Stimulated activated effector memory CD8-positive, alpha-beta T cell treated with anti-CD3 and anti-CD28 coated beads, Interleukin-12 subunit alpha, Interleukin-12 subunit beta, amount 100 ng/mL, for 72 hours (primary cell): ENCODE data around the gene THOC5.
A peak's percentile ranks its signal among the peaks of the same experiment; 100 is the strongest.

Source experiments
- ATAC-seq: fragments of 150-1000 bp; cut with Tn5 transposase; 2 replicates; pipeline ENCODE4 v1.10.0; 2021
- DNase-seq, 2 donors: peaks; one replicate each; pipeline ENCODE4 v3.0.0; 2021 to 2022; ENCODE audit warnings: low spot score in 2 of 2
- H3K27ac Mint-ChIP-seq: one replicate; pipeline ENCODE4 v1.8.0; 2022; ENCODE audit warnings: mild to moderate bottlenecking, mixed read lengths
- H3K36me3 Mint-ChIP-seq: one replicate; pipeline ENCODE4 v1.8.0; 2022; ENCODE audit warnings: mild to moderate bottlenecking, mixed read lengths
- H3K4me1 Mint-ChIP-seq: one replicate; pipeline ENCODE4 v1.8.0; 2022; ENCODE audit warnings: mixed read lengths
- H3K4me3 Mint-ChIP-seq: one replicate; pipeline ENCODE4 v1.8.0; 2022; ENCODE audit warnings: mild to moderate bottlenecking, mixed read lengths
- H3K9me3 Mint-ChIP-seq: one replicate; pipeline ENCODE4 v1.8.0; 2022; ENCODE audit warnings: mixed read lengths

THOC5 gene

GRCh38 chr22:29478326-29479276 is 75.0 kb downstream of the THOC5 start:
- Mint-ChIP-seq H3K4me3 (no peak overlapping the region), H3K4me1 (peaks cover 17% of the 10 kb centered on the region)

DNA sequence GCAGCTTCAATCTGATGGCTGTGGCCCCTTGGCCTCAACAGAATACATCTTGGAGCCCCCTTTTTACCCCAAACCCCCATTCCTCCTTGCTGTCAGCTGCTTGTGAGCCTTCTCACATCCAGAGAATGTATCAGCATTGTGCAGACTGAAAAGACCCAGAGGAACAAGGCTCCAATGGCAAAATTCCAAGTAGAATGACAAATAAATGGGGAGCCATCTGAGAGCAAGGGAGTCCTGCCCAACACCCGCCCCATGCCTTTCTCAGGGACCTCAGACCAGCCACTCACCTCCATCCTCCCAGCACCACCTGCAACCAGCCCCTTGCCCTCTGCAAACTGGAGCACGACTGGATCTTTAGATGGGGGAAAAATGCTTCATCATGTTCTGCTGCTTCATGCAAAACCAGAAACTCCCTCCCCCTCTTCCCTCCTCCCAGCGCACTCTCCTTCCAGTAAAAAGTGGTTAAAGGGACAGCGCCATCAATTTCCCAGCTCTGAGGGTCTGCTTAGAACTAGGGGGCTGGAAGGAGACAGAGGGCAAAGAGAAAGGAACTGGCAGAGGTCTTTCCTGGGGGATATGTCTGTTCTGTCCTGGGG is 75.7 kb downstream of the THOC5 start:
- Mint-ChIP-seq H3K4me1 (peaks cover 17% of the 10 kb centered on the region), H3K4me3 (no peak overlapping the region)

More at GRCh38 chr22:29478326-29479276, 75.0 kb downstream of the THOC5 start:
- Mint-ChIP-seq H3K36me3 (peaks cover 7% of the 10 kb centered on the region), H3K9me3 (no peaks in the 10 kb centered on the region), H3K27ac (no peak overlapping the region)
- DNase-seq (no peak), ATAC-seq (no peak)

GRCh38 chr22:29476116-29476515 is 77.4 kb downstream of the THOC5 start:
- DNase-seq (no peak), ATAC-seq (no peak)
- H3K36me3 Mint-ChIP-seq: no peaks in the 10 kb centered on the region
- no peak overlapping the region for H3K27ac Mint-ChIP-seq
- no peaks in the 10 kb centered on the region for H3K9me3 Mint-ChIP-seq
- peaks cover 17% of the 10 kb centered on the region for H3K4me1 Mint-ChIP-seq
- H3K4me3 Mint-ChIP-seq: no peak overlapping the region

More for the DNA sequence above, 75.7 kb downstream of the THOC5 start:
- H3K36me3 Mint-ChIP-seq: no peaks in the 10 kb centered on the region
- H3K27ac Mint-ChIP-seq: no peak overlapping the region
- DNase-seq (no peak), ATAC-seq (no peak)
- H3K9me3 Mint-ChIP-seq: no peaks in the 10 kb centered on the region

DNA sequence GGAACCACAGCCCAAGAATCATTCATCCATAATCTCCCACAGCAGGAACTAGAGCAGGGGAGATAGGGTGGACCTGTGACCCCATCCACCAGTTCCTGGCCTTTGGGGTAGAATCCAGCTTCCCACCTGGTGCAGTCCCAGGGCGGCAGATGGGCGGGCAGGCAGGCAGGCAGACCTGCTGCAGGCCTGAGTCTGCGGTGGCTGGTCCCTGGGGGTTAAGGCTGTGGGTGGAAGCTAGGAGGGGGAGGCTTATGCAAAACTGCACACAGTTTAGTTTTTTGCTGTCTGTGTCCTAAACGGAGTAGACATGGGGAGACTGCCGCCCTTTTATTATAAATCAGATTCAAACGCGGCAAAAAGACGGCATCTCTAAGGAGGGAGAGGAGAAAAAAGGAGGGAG is 78.0 kb downstream of the THOC5 start:
- H3K4me3 Mint-ChIP-seq: no peak overlapping the region
- no peaks in the 10 kb centered on the region for H3K9me3 Mint-ChIP-seq
- no peak for DNase-seq
- H3K36me3 Mint-ChIP-seq: no peaks in the 10 kb centered on the region
- H3K27ac Mint-ChIP-seq: no peak overlapping the region
- no peak for ATAC-seq
- H3K4me1 Mint-ChIP-seq: peaks cover 17% of the 10 kb centered on the region

GRCh38 chr22:29473001-29473400 is 80.6 kb downstream of the THOC5 start:
- Mint-ChIP-seq H3K4me3 (no peak overlapping the region), H3K36me3 (no peaks in the 10 kb centered on the region), H3K9me3 (no peaks in the 10 kb centered on the region), H3K27ac (no peak overlapping the region), H3K4me1 (no peaks in the 10 kb centered on the region)
- no peak for ATAC-seq
- no peak for DNase-seq

- ATAC-seq: peak; percentile 77
- Mint-ChIP-seq H3K9me3 (no peaks in the 10 kb centered on the region), H3K27ac (no peak overlapping the region), H3K36me3 (no peaks in the 10 kb centered on the region), H3K4me3 (peak overlapping the region; percentile 46), H3K4me1 (no peaks in the 10 kb centered on the region)
- peak; percentile 61 to 85 for DNase-seq
These were observed 83.2 kb downstream of the THOC5 start for GRCh38 chr22:29470159-29470855.

- H3K4me3 Mint-ChIP-seq: peak overlapping the region; percentile 46
These were observed 83.8 kb downstream of the THOC5 start for GRCh38 chr22:29469755-29470154.

GRCh38 chr22:29464581-29464980 is 89.0 kb downstream of the THOC5 start:
- H3K4me3 Mint-ChIP-seq: no peak overlapping the region
- H3K4me1 Mint-ChIP-seq: no peaks in the 10 kb centered on the region
- no peaks in the 10 kb centered on the region for H3K9me3 Mint-ChIP-seq
- no peak for DNase-seq
- no peaks in the 10 kb centered on the region for H3K36me3 Mint-ChIP-seq
- ATAC-seq: no peak
- H3K27ac Mint-ChIP-seq: no peak overlapping the region

More at GRCh38 chr22:29469755-29470154, 83.8 kb downstream of the THOC5 start:
- Mint-ChIP-seq H3K36me3 (no peaks in the 10 kb centered on the region), H3K4me1 (no peaks in the 10 kb centered on the region), H3K27ac (no peak overlapping the region), H3K9me3 (no peaks in the 10 kb centered on the region)
- DNase-seq (no peak), ATAC-seq (no peak)

DNA sequence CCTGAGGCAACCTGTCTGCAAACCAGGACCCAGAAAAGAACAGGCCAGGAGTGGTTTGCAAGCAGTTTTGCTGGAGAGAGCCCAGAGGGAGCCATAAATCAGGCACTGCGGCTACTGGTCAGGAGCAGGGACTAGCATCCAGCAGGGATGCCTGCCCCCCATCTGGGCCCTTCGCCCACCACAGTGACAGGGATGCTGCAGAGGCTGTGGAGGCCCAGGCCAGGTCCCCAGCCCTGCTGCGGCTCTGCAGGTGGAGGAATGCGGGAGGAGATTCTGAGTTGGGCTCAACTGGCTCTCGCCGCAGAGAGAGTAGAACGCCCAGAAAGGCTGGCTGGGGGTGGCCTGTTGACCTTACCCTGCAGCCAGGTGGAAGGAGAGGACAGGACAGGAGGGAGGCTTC is 89.9 kb downstream of the THOC5 start:
- no peak overlapping the region for H3K27ac Mint-ChIP-seq
- H3K4me1 Mint-ChIP-seq: no peaks in the 10 kb centered on the region
- no peaks in the 10 kb centered on the region for H3K36me3 Mint-ChIP-seq
- DNase-seq (no peak), ATAC-seq (no peak)
- H3K9me3 Mint-ChIP-seq: no peaks in the 10 kb centered on the region
- H3K4me3 Mint-ChIP-seq: no peak overlapping the region

DNA sequence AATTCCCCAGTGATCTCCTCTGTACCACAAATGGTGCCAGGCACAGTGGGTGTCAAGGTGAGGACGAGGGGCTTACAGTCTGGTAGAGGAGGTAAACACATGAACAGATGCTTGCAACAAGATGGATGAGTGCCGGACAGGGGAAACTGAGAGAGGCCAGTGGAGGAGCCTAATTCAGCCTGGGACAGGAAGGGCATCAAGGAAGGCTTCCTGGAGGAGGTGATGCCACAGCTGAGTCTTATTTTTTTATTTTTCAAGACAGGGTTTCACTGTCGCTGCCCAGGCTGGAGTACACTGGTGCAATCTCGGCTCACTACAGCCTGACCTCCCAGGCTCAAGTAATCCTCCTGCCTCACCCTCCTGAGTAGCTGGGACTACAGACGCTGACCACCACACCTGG is 92.3 kb downstream of the THOC5 start:
- H3K4me3 Mint-ChIP-seq: no peak overlapping the region
- no peaks in the 10 kb centered on the region for H3K4me1 Mint-ChIP-seq
- no peaks in the 10 kb centered on the region for H3K9me3 Mint-ChIP-seq
- no peaks in the 10 kb centered on the region for H3K36me3 Mint-ChIP-seq
- DNase-seq: no peak
- H3K27ac Mint-ChIP-seq: no peak overlapping the region
- ATAC-seq: no peak

DNA sequence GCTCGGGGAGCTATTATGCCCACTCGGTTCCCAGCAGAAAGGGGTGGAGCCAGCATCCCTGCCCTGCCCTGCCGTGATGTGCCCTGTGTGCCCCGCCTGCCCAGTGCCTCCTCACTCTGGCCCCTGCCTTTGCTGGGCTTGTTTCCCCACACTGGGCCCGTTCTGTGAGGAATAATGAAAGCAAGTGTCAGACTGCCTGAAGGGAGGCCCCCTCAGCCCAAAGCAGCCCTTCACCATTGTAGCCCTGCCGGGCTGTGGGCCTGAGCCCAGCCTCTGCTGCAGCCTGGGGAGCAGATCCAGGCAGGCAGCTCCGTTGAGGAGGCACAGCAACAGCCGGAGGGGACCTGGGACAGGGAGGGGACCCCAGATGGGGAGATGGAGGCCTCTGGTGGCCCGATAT is 93.8 kb downstream of the THOC5 start:
- ATAC-seq (no peak), DNase-seq (no peak)
- no peak overlapping the region for H3K4me3 Mint-ChIP-seq
- H3K36me3 Mint-ChIP-seq: no peaks in the 10 kb centered on the region
- H3K4me1 Mint-ChIP-seq: no peaks in the 10 kb centered on the region
- no peaks in the 10 kb centered on the region for H3K9me3 Mint-ChIP-seq
- no peak overlapping the region for H3K27ac Mint-ChIP-seq

- no peak overlapping the region for H3K4me3 Mint-ChIP-seq
- H3K4me1 Mint-ChIP-seq: no peaks in the 10 kb centered on the region
- H3K36me3 Mint-ChIP-seq: no peaks in the 10 kb centered on the region
- DNase-seq (no peak), ATAC-seq (no peak)
- no peak overlapping the region for H3K27ac Mint-ChIP-seq
- no peaks in the 10 kb centered on the region for H3K9me3 Mint-ChIP-seq
These were observed 95.0 kb downstream of the THOC5 start for GRCh38 chr22:29458551-29458950.

DNA sequence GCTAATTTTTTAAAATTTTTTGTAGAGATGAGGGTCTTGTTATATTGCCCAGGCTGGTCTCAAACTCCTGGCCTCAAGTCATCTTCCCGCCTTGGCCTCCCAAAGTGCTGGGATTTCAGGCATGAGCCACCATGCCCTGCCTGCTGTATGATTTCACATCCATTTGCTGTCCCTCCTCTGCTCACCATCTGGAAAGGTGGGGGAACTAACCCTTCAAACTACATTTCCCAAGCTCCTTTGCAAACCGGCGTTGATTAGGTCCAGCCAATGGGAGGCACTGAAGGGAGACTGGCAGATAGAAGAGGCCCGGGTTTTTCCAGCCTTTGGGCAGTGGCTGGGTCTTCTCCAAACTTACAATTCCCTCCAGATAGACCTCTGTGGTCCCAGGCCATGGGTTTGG is 95.8 kb downstream of the THOC5 start:
- H3K9me3 Mint-ChIP-seq: no peaks in the 10 kb centered on the region
- H3K4me1 Mint-ChIP-seq: no peaks in the 10 kb centered on the region
- DNase-seq (no peak), ATAC-seq (peak; percentile 53)
- no peak overlapping the region for H3K27ac Mint-ChIP-seq
- no peaks in the 10 kb centered on the region for H3K36me3 Mint-ChIP-seq
- no peak overlapping the region for H3K4me3 Mint-ChIP-seq

GRCh38 chr22:29456211-29456671 is 97.3 kb downstream of the THOC5 start:
- DNase-seq: no peak
- no peak overlapping the region for H3K4me3 Mint-ChIP-seq
- no peak for ATAC-seq
- H3K4me1 Mint-ChIP-seq: no peaks in the 10 kb centered on the region
- H3K27ac Mint-ChIP-seq: no peak overlapping the region
- H3K36me3 Mint-ChIP-seq: no peaks in the 10 kb centered on the region
- no peaks in the 10 kb centered on the region for H3K9me3 Mint-ChIP-seq
